Activated CD8-positive, alpha-beta memory T cell treated with anti-CD3 and anti-CD28 coated beads for 36 hours (primary cell): ENCODE results near the gene CFAP57. TPM values are rescaled to one million over a fixed set of nuclear protein-coding genes. Genes with fewer than 3 reads are reported as not detected.

Experiments
- total RNA-seq, 2 experiments: library from RNA; stranded (reverse); gene quantifications; one replicate each; pipeline ENCODE4 v1.2.3, GENCODE V29; 2021

The CFAP57 gene
- total RNA-seq, 2 experiments from 2014 or later = 0.25 to 0.42 TPM

Other genes starting within 250 kb of the CFAP57 start
- 100 to 1,000 TPM; 168 to 170 TPM for gene SLC2A1, start 213.5 kb upstream of the CFAP57 start, total RNA-seq
- 100 to 1,000 TPM; 165 TPM for gene EBNA1BP2, start within 50 bp of the CFAP57 start, total RNA-seq
- gene TMEM125, start 97.7 kb downstream of the CFAP57 start, total RNA-seq = not detected
- not detected for gene C1orf210, start 113.3 kb downstream of the CFAP57 start, total RNA-seq
- under 1 TPM; 0.44 to 0.59 TPM for gene TIE1, start 128.7 kb downstream of the CFAP57 start, total RNA-seq
- gene MPL, start 165.5 kb downstream of the CFAP57 start, total RNA-seq = not detected
- 100 to 1,000 TPM; 141 to 148 TPM for gene CDC20, start 186.7 kb downstream of the CFAP57 start, total RNA-seq
- gene ELOVL1, start 195.7 kb downstream of the CFAP57 start, total RNA-seq = 10 to 100 TPM; 81.2 to 84.7 TPM
- gene MED8, start 217.5 kb downstream of the CFAP57 start, total RNA-seq = 10 to 100 TPM; 39.6 to 39.7 TPM
- 10 to 100 TPM; 34.4 to 36.7 TPM for gene SZT2, start 217.6 kb downstream of the CFAP57 start, total RNA-seq